Hematopoietic multipotent progenitor cell treated with erythropoietin and hydrocortisone succinate and interleukin-3 and kit ligand, for 4 days (in vitro differentiated cells): ENCODE measurements around the gene ROCK2.
"Not testable (repeated sequence)": the region's sequence is repeated elsewhere in the genome, so short reads cannot be mapped to it uniquely, and the experiment has no call there.

Source experiments
- DNase-seq: peaks from one replicate; pipeline ENCODE4 v3.0.0-alpha.2; 2015

ROCK2 gene

GRCh38 chr2:11339508-11340083, 4.8 kb downstream of the ROCK2 start:
- DNase-seq, result no peak

GRCh38 chr2:11338580-11338979, 5.9 kb downstream of the ROCK2 start:
- no peak for DNase-seq

DNA sequence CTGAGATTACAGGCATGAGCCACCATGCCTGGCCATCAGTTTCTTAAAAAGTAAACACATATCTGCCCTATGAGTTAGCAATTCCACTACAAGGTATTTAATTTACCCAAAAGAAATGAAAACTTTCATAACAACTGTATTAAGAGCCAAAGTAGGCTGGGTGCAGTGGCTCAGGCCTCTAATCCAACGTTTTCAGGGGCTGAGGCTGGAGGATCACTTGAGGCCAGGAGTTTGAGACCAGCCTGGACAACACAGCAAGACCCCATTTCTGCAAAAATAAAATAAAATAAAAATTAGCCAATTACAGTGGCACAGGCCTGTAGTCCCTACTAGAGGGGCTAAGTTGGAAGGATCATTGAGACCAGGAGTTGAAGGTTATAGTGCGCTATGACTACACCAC, 6.5 kb downstream of the ROCK2 start:
- no peak for DNase-seq

GRCh38 chr2:11336189-11336588, 8.2 kb downstream of the ROCK2 start:
- DNase-seq, result no peak

- DNase-seq, result no peak
Observed at GRCh38 chr2:11333427-11334183, 10.8 kb downstream of the ROCK2 start.

DNA sequence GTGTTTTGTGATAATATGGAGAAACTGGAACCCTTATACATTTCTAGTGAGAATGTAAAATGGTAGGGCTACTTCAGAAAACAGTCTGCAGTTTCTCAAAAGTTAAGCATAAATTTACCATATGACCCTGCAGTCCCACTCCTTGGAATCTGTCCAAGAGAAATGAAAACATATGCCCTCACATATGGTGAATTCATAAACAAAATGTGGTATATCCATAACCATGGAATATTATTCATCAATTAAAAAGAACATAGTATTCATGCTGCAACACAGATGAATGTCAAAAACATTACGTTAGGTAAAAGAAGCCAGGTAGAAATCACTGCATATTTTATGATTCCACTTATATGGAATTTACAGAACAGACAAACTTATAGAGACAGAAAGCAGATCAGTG, 11.8 kb downstream of the ROCK2 start:
- no peak for DNase-seq

DNA sequence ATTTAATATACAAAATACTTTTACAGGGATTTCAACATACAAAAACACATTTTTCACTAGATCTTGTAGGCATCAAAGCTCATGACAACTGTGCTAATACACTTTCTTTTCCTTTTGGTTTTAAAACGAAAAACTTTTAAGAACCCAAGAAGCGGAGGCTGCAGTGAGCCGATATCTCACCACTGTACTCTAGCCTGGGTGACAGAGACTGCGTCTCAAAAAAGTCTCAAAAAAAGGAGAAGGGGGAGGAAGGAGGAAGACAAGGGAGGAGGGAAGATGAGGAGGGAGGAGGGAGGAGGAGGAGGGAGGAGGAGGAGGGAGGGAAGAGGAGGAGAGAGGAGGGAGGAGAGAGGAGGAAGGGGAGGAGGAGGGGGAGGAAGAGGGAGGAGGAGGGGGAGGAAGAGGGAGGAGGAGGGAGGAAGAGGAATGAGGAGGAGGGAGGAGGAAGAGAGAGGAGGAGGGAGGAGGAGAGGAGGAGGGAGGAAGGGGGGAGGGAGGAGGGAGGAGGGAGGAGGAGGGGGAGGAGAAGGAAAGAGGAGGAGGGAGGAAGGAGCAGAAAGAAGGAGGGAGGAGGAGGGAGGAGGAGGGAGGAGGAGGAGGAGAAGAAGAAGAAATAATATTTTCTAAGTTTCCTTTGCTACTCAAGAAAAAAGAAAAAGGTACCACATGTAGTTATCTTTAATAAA, 13.8 kb downstream of the ROCK2 start:
- DNase-seq, result peak; percentile 62

- no peak for DNase-seq
Observed at GRCh38 chr2:11329776-11330175, 14.7 kb downstream of the ROCK2 start.

DNA sequence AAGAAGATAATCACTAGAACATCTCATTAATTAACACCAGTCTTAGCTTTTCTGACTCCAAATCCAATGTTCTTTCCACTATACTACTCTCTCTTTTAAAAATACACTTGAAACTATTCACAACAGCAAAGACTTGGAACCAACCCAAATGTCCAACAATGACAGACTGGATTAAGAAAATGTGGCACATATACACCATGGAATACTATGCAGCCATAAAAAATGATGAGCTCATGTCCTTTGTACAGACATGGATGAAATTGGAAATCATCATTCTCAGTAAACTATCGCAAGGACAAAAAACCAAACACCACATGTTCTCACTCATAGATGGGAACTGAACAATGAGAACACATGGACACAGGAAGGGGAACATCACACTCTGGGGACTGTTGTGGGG, 15.9 kb downstream of the ROCK2 start:
- DNase-seq, result not testable (repeated sequence)

DNA sequence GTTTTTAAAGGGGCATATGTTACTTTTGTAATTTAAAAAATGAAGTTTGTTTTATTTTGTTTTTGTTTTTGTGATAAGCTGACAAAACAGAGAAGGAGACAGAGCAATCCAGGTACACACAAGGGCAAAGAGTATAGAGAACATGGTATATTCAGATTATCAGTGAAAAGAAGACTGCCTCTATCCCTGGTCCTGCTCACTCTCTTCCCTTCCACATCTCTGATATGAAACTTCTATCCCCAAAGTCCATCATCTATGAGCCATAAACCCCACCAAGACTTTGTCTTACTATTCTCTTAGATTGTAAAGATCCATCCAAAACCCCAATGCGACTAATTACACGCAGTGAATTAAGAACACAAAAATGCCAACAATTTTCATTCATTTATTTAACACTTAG, 16.6 kb downstream of the ROCK2 start:
- no peak for DNase-seq

DNA sequence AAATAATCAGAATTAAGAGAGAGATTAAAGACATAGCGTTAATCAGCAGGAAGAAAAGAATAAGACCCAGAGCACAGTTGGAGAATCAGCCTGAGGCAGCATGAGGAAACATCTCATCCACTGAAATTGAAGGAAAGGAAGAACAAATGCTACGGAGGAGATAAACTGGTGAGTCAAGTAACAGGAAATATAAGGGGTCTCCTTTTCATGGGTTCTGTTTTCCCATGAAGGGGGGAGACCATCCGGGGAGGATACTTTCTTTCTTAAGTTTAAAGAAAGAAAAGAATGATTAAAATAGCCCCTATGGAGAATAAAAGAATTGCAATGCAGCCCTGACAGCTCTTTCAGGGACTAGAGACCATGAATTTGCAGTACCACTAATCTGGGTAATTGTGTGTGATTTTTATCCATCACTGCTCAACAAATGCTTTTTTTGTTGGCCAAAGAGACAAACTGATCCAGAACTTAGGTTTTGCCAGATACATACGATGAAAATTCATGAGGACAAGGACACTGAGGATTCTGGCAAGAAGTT, 17.7 kb downstream of the ROCK2 start:
- DNase-seq, result peak; percentile 23

GRCh38 chr2:11325961-11326676, 18.3 kb downstream of the ROCK2 start:
- DNase-seq, result peak; percentile 8

- DNase-seq, result no peak
Observed at GRCh38 chr2:11321847-11322246, 22.6 kb downstream of the ROCK2 start.

DNA sequence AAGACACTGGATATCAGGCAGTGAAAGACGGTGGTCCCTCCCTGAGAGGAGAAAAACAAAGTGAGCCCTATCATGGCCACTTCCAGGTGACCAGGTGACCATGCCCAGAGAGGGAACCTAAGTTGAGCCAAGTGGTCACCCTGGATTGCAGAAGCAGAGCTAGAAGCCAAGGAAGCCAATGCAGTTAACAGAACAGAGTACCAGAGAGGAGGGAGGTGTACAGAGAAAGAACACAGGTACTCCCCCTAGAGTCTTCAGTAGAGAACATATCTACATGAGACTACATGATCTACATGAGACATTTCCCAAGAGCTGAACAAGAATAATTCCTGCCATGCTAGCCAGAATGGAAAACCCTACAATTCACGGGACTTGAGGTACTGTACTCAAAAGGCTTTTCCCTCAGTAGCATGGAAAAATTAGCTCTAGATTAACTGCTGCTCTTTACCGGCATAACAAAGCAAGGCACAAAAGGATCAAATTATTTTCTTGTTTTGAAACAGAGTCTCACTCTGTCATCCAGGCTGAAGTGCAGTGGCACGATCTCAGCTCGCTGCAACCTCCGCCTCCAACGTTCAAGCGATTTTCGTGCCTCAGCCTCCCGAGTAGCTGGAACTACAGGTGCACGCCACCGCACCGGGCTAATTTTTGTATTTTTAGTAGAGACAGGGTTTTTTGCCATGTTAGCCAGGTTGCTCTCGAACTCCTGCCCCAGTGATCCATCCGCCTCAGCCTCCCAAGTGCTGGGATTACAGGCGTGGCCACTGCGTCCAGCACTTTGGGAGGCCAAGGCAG, 23.5 kb downstream of the ROCK2 start:
- DNase-seq, result peak; percentile 59

- DNase-seq, result no peak
Observed at GRCh38 chr2:11319939-11320338, 24.5 kb downstream of the ROCK2 start.

- DNase-seq, result no peak
Observed at GRCh38 chr2:11315074-11315705, 29.2 kb downstream of the ROCK2 start.

GRCh38 chr2:11314487-11314886, 29.9 kb downstream of the ROCK2 start:
- peak; percentile 42 for DNase-seq

- DNase-seq, result no peak
Observed at GRCh38 chr2:11312770-11313471, 31.5 kb downstream of the ROCK2 start.

DNA sequence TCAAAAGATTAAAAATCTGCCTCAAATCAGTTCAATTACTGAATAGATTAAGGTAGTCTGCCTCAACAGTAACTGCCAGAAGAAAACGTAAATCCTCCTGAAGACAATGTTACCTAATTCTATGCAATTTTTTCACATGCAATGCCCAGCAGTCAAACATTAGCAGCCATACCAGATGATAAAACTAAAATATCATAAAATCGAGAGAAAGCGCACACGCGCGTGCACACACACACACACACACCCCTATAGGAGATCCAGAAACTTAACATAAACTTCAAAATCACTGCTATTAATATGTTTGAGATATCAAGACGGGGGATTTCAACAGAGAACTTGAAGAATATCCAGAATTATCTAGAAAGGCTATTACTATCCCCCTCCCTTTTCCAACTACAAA, 32.9 kb downstream of the ROCK2 start:
- DNase-seq, result no peak

- DNase-seq, result no peak
Observed at GRCh38 chr2:11310212-11310611, 34.2 kb downstream of the ROCK2 start.

- no peak for DNase-seq
Observed at GRCh38 chr2:11309706-11310105, 34.7 kb downstream of the ROCK2 start.
